Epidermal melanocyte (primary cell): Measurements from ENCODE around the gene MYL3.
A peak's percentile ranks its signal among the peaks of the same experiment; 100 is the strongest.
"Not testable (repeated sequence)": the region's sequence is repeated elsewhere in the genome, so short reads cannot be mapped to it uniquely, and the experiment has no call there.

Experiments
- DNase-seq: peaks from one replicate; pipeline ENCODE4 v3.0.0; 2011; ENCODE audit warnings: low spot score; ENCODE audit not compliant: insufficient read length

MYL3 gene

GRCh38 chr3:46831316-46831715 is 31.9 kb downstream of the MYL3 start:
- no peak for DNase-seq

GRCh38 chr3:46830801-46831200 is 32.4 kb downstream of the MYL3 start:
- DNase-seq, result no peak

- no peak for DNase-seq
Observed at GRCh38 chr3:46829699-46830208, 33.5 kb downstream of the MYL3 start.

- DNase-seq, result no peak
Observed at GRCh38 chr3:46825450-46825849, 37.8 kb downstream of the MYL3 start.

GRCh38 chr3:46824211-46824970 is 38.9 kb downstream of the MYL3 start:
- no peak for DNase-seq

GRCh38 chr3:46823314-46823713 is 39.9 kb downstream of the MYL3 start:
- not testable (repeated sequence) for DNase-seq

- no peak for DNase-seq
Observed at GRCh38 chr3:46821553-46821952, 41.7 kb downstream of the MYL3 start.

GRCh38 chr3:46820852-46821251 is 42.4 kb downstream of the MYL3 start:
- no peak for DNase-seq

- DNase-seq, result peak; percentile 29
Observed at GRCh38 chr3:46812237-46812791, 50.9 kb downstream of the MYL3 start.

- no peak for DNase-seq
Observed at GRCh38 chr3:46811615-46812236, 51.5 kb downstream of the MYL3 start.

- DNase-seq, result not testable (repeated sequence)
Observed at GRCh38 chr3:46808766-46809165, 54.5 kb downstream of the MYL3 start.
